Nephron (organoid): ENCODE data around the gene CARMIL1.

Experiments used
- H3K27ac Mint-ChIP-seq, 3 experiments: 2 replicates each; pipeline ENCODE4 v1.8.0; 2020; ENCODE audit warnings: mixed read lengths in 3 of 3, mild to moderate bottlenecking in 2 of 3, moderate library complexity in 1 of 3
- H3K27me3 Mint-ChIP-seq: 2 replicates; pipeline ENCODE4 v1.8.0; 2021; ENCODE audit warnings: low read depth, mild to moderate bottlenecking, moderate library complexity, mixed read lengths
- H3K36me3 Mint-ChIP-seq: 2 replicates; pipeline ENCODE4 v1.8.0; 2020; ENCODE audit warnings: low read depth, mixed read lengths
- H3K4me1 Mint-ChIP-seq: 2 replicates; pipeline ENCODE4 v1.8.0; 2020; ENCODE audit warnings: mixed read lengths
- H3K4me3 Mint-ChIP-seq, 3 experiments: 2 replicates each; pipeline ENCODE4 v1.8.0; 2020; ENCODE audit warnings: mild to moderate bottlenecking in 3 of 3, mixed read lengths in 3 of 3, moderate library complexity in 2 of 3
- H3K9me3 Mint-ChIP-seq: 2 replicates; pipeline ENCODE4 v1.8.0; 2020; ENCODE audit warnings: mixed read lengths
- TF ChIP-seq, protein P1 (sequence below), 3 experiments: fragments of 200-600 bp; sonication (generic); IDR thresholded peaks; one replicate each; pipeline ENCODE4 v1.5.0; 2021; ENCODE audit warnings: antibody characterized with exemption in 3 of 3; ENCODE audit not compliant: unreplicated experiment in 3 of 3

CARMIL1 gene

GRCh38 chr6:25542984-25543910 lies 264.1 kb downstream of the CARMIL1 start:
- Mint-ChIP-seq H3K4me3 (no peak overlapping the region), H3K9me3 (peaks cover 2% of the 10 kb centered on the region), H3K4me1 (peaks cover 15% of the 10 kb centered on the region), H3K36me3 (peaks cover 27% of the 10 kb centered on the region), H3K27ac (peak overlapping the region; percentile 15 to 75 (median 75)), H3K27me3 (no peaks in the 10 kb centered on the region)
- TF ChIP-seq, protein P1, sequence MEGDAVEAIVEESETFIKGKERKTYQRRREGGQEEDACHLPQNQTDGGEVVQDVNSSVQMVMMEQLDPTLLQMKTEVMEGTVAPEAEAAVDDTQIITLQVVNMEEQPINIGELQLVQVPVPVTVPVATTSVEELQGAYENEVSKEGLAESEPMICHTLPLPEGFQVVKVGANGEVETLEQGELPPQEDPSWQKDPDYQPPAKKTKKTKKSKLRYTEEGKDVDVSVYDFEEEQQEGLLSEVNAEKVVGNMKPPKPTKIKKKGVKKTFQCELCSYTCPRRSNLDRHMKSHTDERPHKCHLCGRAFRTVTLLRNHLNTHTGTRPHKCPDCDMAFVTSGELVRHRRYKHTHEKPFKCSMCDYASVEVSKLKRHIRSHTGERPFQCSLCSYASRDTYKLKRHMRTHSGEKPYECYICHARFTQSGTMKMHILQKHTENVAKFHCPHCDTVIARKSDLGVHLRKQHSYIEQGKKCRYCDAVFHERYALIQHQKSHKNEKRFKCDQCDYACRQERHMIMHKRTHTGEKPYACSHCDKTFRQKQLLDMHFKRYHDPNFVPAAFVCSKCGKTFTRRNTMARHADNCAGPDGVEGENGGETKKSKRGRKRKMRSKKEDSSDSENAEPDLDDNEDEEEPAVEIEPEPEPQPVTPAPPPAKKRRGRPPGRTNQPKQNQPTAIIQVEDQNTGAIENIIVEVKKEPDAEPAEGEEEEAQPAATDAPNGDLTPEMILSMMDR (IDR thresholded peaks at IDR 0.05; ENCODE audit: unreplicated experiment in 3 of 3), result no peak

DNA sequence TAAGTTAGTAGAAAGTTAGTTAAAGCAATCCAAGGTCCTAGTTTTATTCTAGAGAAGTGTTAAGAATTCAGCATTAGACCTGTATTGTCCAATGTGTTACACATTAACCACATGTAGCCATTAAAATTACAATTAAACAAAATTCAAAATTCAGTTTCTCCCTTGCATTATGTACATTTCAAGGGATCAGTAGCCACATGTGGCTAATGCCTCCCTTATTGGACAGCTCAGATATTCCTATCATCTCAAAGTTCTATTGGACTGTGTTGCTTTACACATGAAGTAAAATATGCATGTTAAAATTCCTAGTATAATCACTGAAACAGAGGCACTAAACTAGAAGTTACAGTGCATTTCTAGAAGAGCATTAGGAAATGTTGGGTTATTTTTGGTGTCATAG lies 265.7 kb downstream of the CARMIL1 start:
- Mint-ChIP-seq H3K9me3 (peaks cover 2% of the 10 kb centered on the region), H3K36me3 (peaks cover 21% of the 10 kb centered on the region), H3K4me3 (no peak overlapping the region), H3K27me3 (no peaks in the 10 kb centered on the region), H3K27ac (peak overlapping the region in 2 of 3 experiments; percentile 15 to 76), H3K4me1 (peaks cover 15% of the 10 kb centered on the region)
- TF ChIP-seq, protein P1 (IDR thresholded peaks at IDR 0.05; ENCODE audit: unreplicated experiment in 3 of 3), result no peak

- Mint-ChIP-seq H3K4me3 (no peak overlapping the region), H3K9me3 (no peaks in the 10 kb centered on the region), H3K4me1 (peaks cover 15% of the 10 kb centered on the region), H3K36me3 (no peaks in the 10 kb centered on the region), H3K27ac (no peak overlapping the region), H3K27me3 (no peaks in the 10 kb centered on the region)
- TF ChIP-seq, protein P1 (IDR thresholded peaks at IDR 0.05; ENCODE audit: unreplicated experiment in 3 of 3), result no peak
Measured at GRCh38 chr6:25547797-25548196, 268.6 kb downstream of the CARMIL1 start.

DNA sequence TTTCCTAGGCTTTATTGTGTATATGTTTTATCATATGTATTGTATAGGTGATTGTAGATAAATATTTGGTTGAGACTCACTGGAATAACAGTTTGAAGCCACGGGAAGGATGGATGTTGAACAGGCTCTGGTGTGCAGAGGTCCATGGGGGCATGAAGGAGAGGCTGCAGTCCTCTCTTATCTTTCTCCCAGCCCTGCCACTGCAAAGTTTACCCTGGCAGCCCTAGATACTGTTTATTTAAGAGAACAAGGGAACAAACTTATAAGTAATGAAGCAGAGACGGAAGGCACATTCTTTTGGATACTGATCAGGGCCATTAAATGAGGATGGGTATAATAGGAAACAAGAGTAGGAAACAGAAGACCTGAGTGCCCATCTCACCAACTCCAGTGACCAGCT lies 269.3 kb downstream of the CARMIL1 start:
- H3K4me3 Mint-ChIP-seq, result no peak overlapping the region
- H3K27me3 Mint-ChIP-seq, result no peaks in the 10 kb centered on the region
- no peaks in the 10 kb centered on the region for H3K9me3 Mint-ChIP-seq
- peaks cover 12% of the 10 kb centered on the region for H3K4me1 Mint-ChIP-seq
- TF ChIP-seq, protein P1 (IDR thresholded peaks at IDR 0.05; ENCODE audit: unreplicated experiment in 3 of 3), result no peak
- no peak overlapping the region for H3K27ac Mint-ChIP-seq
- H3K36me3 Mint-ChIP-seq, result no peaks in the 10 kb centered on the region

DNA sequence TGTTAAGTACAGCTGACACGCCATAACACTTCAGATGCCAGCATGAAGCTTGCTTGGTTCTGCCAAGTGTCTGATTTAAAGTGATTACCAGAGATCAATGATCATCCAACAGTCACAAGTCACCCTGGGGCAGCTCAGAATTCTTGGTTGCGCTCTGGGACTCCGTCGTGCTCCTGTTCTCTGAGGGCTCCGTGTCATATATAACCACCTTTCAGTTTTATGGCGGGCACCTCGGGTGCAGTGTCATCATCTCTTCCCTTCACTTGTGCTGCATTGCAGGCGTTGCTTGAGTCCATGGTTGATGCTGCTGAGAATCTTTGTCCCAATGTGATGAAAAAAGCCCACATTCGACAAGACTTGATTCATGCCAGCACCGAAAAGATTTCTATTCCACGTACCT lies 271.5 kb downstream of the CARMIL1 start:
- Mint-ChIP-seq H3K36me3 (no peaks in the 10 kb centered on the region), H3K27me3 (peaks cover 4% of the 10 kb centered on the region), H3K4me1 (peaks cover 10% of the 10 kb centered on the region), H3K9me3 (no peaks in the 10 kb centered on the region), H3K4me3 (no peak overlapping the region), H3K27ac (no peak overlapping the region)
- TF ChIP-seq, protein P1 (IDR thresholded peaks at IDR 0.05; ENCODE audit: unreplicated experiment in 3 of 3), result no peak

- Mint-ChIP-seq H3K4me3 (no peak overlapping the region), H3K27ac (no peak overlapping the region), H3K27me3 (peaks cover 4% of the 10 kb centered on the region), H3K4me1 (peaks cover 10% of the 10 kb centered on the region), H3K9me3 (no peaks in the 10 kb centered on the region), H3K36me3 (peaks cover 2% of the 10 kb centered on the region)
- TF ChIP-seq, protein P1 (IDR thresholded peaks at IDR 0.05; ENCODE audit: unreplicated experiment in 3 of 3), result no peak
Measured at GRCh38 chr6:25553502-25553901, 274.3 kb downstream of the CARMIL1 start.
